Measurements from ENCODE around the gene ATP8B1. TPM values are rescaled to one million over a fixed set of nuclear protein-coding genes. Genes with fewer than 3 reads are reported as not detected.

The ATP8B1 gene
- total RNA-seq (2021; fragmentation: NEBNext Ultra II Directional; extraction: Animal tissue kit (Norgen Biotek cat#: 25700)) (3.1 and 4.6 TPM in 2 replicates), polyA plus RNA-seq (2011; rRNA removed) (1.1 TPM in 2 replicates), polyA minus RNA-seq (2011; rRNA and poly(A)+ RNA removed) (4.9 and 7.4 TPM in 2 replicates)
- polyA plus RNA-seq (2011; cell fraction: cytosol; rRNA removed): 1.2 TPM
- 0.98 TPM for polyA plus RNA-seq (2011; cell fraction: nucleus; rRNA removed)
- polyA plus RNA-seq (2012, experiment 1 of 2): 1.2 to 2.2 TPM (median 1.6 TPM) in 4 replicates
- 0.33 TPM for polyA plus RNA-seq (2012, experiment 2 of 2)
- polyA plus RNA-seq (2013, experiment 1 of 2): 2.4 TPM
- polyA plus RNA-seq (2013, experiment 2 of 2): 3.0 TPM
- 1.9 TPM for polyA minus RNA-seq (2011; cell fraction: cytosol; rRNA and poly(A)+ RNA removed)
- polyA minus RNA-seq (2011; cell fraction: nucleus; rRNA and poly(A)+ RNA removed): 2.3 TPM
- long read RNA-seq, experiment 1, partial matches to known transcripts: 1 of 4 reads
- long read RNA-seq, experiment 1, other reads (novel, unspliced or antisense): 3 of 4 reads
- long read RNA-seq, experiment 2: 0 reads

- H3K36me3 ChIP-seq (ENCODE audit: control insufficient read depth in 2 of 4, insufficient read depth in 4 of 4, low read length in 3 of 4): no peaks in the 10 kb centered on the region
- FAIRE-seq: no peak
- H4K91ac ChIP-seq (replicated peaks; ENCODE audit: insufficient read length, low read length): peak within 1 kb of the TSS; percentile 91
- no peaks in the 10 kb centered on the region for H3K79me2 ChIP-seq (ENCODE audit: control insufficient read depth in 1 of 2, insufficient read depth in 2 of 2, low read length in 2 of 2)
- WGBS, 2 experiments (ENCODE audit: extremely low coverage in 1 of 2, insufficient coverage in 1 of 2, insufficient read length in 1 of 2, insufficient replicate concordance in 2 of 2, low coverage in 1 of 2, low lambda C conversion rate in 2 of 2, missing lambda C conversion rate in 1 of 2): 2% methylated on average over 40 of the region's 77 CpGs; no CpG with 5 or more reads in 1 of the 2 experiments
- H3K14ac ChIP-seq (ENCODE audit: insufficient read length): no peak within 1 kb of the TSS
- no peak within 1 kb of the TSS for H3K23ac ChIP-seq (ENCODE audit: insufficient read length)
- H2BK15ac ChIP-seq (ENCODE audit: low read length): peak within 1 kb of the TSS; percentile 53
- no peak within 1 kb of the TSS; the same call in 1 of the 2 replicates for H2BK5ac ChIP-seq (ENCODE audit: low read depth, low read length)
- H3K27ac ChIP-seq (ENCODE audit: low read depth, low read length): no peak within 1 kb of the TSS
- peak within 1 kb of the TSS; percentile 86 for H2AFZ ChIP-seq (ENCODE audit: low read length)
- H3K4ac ChIP-seq (replicated peaks; ENCODE audit: insufficient read length, low read depth, low read length): no peak within 1 kb of the TSS
- no peaks in the 10 kb centered on the region for H3K79me1 ChIP-seq (ENCODE audit: low read depth, low read length)
- no peak within 1 kb of the TSS for H2BK120ac ChIP-seq (replicated peaks; ENCODE audit: low read depth, low read length)
- peaks cover 22% of the 10 kb centered on the region for H3K23me2 ChIP-seq (ENCODE audit: low read depth, low read length)
- H3K56ac ChIP-seq (replicated peaks; ENCODE audit: insufficient read length, low read depth, low read length): no peak within 1 kb of the TSS
- no peak within 1 kb of the TSS for H2BK20ac ChIP-seq (ENCODE audit: low read length)
- ChIA-PET CTCF (ENCODE audit: partially characterized antibody) (no interaction called here), POLR2A (ENCODE audit: partially characterized antibody) (interaction anchor here (0.7 to 1.2 kb wide), 3 partner anchors 13 to 182 kb away, joined by 3 read pairs; partner anchors contain the start of gene NARS1)
- H4K5ac ChIP-seq (ENCODE audit: insufficient read length, low read depth, low read length): peak within 1 kb of the TSS; percentile 4
- peak within 1 kb of the TSS; percentile 90 for H3K4me2 ChIP-seq (ENCODE audit: insufficient read depth in 1 of 2, low read depth in 2 of 2, low read length in 2 of 2)
- H3K9ac ChIP-seq (replicated peaks in 1 of 4; ENCODE audit: extremely low read depth in 1 of 4, low read depth in 3 of 4, low read length in 3 of 4): peak within 1 kb of the TSS; percentile 35 to 62 (median 57)
- peak within 1 kb of the TSS; percentile 88; the same call in 1 of the 2 replicates for H3K18ac ChIP-seq (ENCODE audit: extremely low read depth, low read length)
- peak; percentile 56 to 95 for DNase-seq (ENCODE audit: low read depth in 1 of 2, low spot score in 2 of 2)
- H3K4me1 ChIP-seq (replicated peaks in 1 of 4; ENCODE audit: control insufficient read depth in 3 of 4, insufficient read depth in 4 of 4, low read length in 3 of 4): peaks cover 2 to 12% (median 6%) of the 10 kb centered on the region in 4 experiments; a peak in 6 of 7 replicates
- H3K9me3 ChIP-seq (ENCODE audit: insufficient read depth in 2 of 2, low read depth in 1 of 2, low read length in 1 of 2): no peaks in the 10 kb centered on the region
- peak within 1 kb of the TSS; percentile 71 for H4K8ac ChIP-seq (ENCODE audit: extremely low read depth, insufficient read depth, low read length)
- peaks cover 11 to 48% (median 35%) of the 10 kb centered on the region in 4 experiments for H3K27me3 ChIP-seq (replicated peaks in 1 of 4; ENCODE audit: control insufficient read depth in 3 of 4, extremely low read depth in 1 of 4, insufficient read depth in 3 of 4, low read length in 3 of 4)
- peak within 1 kb of the TSS; percentile 62 to 78 (median 70) for H3K4me3 ChIP-seq (ENCODE audit: extremely low read depth in 1 of 4, insufficient read depth in 2 of 4, low read depth in 3 of 4, low read length in 4 of 4)
- no peak within 1 kb of the TSS for H2AK5ac ChIP-seq (ENCODE audit: low read depth, low read length)
- peak within 1 kb of the TSS; percentile 90 for H2BK12ac ChIP-seq (ENCODE audit: low read depth, low read length)
- no peaks in the 10 kb centered on the region for H4K20me1 ChIP-seq (replicated peaks in 1 of 2; ENCODE audit: control insufficient read depth in 1 of 2, insufficient read depth in 2 of 2, low read length in 2 of 2)
- TF ChIP-seq KDM1A (IDR thresholded peaks at IDR 0.05; ENCODE audit: borderline replicate concordance, low read length) (no peak), POLR2A (IDR thresholded peaks at IDR 0.05; ENCODE audit: control extremely low read depth in 1 of 2, low read depth in 2 of 2, low read length in 2 of 2) (no peak; a peak in 1 of 3 replicates), SRF (IDR thresholded peaks at IDR 0.05; ENCODE audit: low read depth, low read length) (no peak), TEAD4 (IDR thresholded peaks at IDR 0.05; ENCODE audit: low read depth, low read length) (no peak), TCF12 (IDR thresholded peaks at IDR 0.05; ENCODE audit: low read depth, low read length) (no peak), MAFK (IDR thresholded peaks at IDR 0.05; ENCODE audit: low read depth, low read length) (no peak), TAF1 (IDR thresholded peaks at IDR 0.05; ENCODE audit: low read depth, low read length) (peak; percentile 54; the same call in 1 of the 2 replicates), TBP (IDR thresholded peaks at IDR 0.05; ENCODE audit: low read depth, low read length) (peak; percentile 47; the same call in 1 of the 2 replicates), GABPA (IDR thresholded peaks at IDR 0.05; ENCODE audit: borderline replicate concordance, insufficient read depth, low read length) (no peak), CHD1 (IDR thresholded peaks at IDR 0.05; ENCODE audit: low read depth, low read length) (no peak), SP1 (IDR thresholded peaks at IDR 0.05; ENCODE audit: low read depth, low read length) (no peak)
Observed at GRCh38 chr18:57803103-57803969, at the start of gene ATP8B1. Gene ATP8B1 (minus strand): TSS chr18:57803315. CDS start chr18:57731807, 71,508 bp downstream.

Data from H1 (cell line).